Loucy (cell line): ENCODE results near the gene C6orf163.

Source experiments
- H2AFZ ChIP-seq: fragments of 200-600 bp; sonication (generic); 2 replicates; pipeline ENCODE4 v1.6.0; 2016; ENCODE audit warnings: antibody characterized with exemption, mild to moderate bottlenecking, low read length, moderate library complexity
- H3F3A ChIP-seq: fragments of 200-600 bp; 2 replicates; pipeline ENCODE4 v1.6.0; 2016; ENCODE audit warnings: antibody characterized with exemption, low read depth, mild to moderate bottlenecking
- H3K27me3 ChIP-seq: fragments of 200-600 bp; sonication (generic); 2 replicates; pipeline ENCODE4 v1.6.1; 2014; ENCODE audit warnings: low read length, mild to moderate bottlenecking; ENCODE audit not compliant: insufficient read depth, poor library complexity, severe bottlenecking
- H3K36me3 ChIP-seq: fragments of 200-600 bp; sonication (generic); 2 replicates; pipeline ENCODE4 v1.6.1; 2016; ENCODE audit warnings: low read length; ENCODE audit not compliant: insufficient read depth
- H3K4me1 ChIP-seq: fragments of 200-600 bp; sonication (generic); 2 replicates; pipeline ENCODE4 v1.5.1; 2014; ENCODE audit warnings: low read length, mild to moderate bottlenecking; ENCODE audit not compliant: insufficient read depth, poor library complexity, severe bottlenecking
- H3K4me2 ChIP-seq: fragments of 200-600 bp; sonication (generic); 2 replicates; pipeline ENCODE4 v1.6.0; 2014; ENCODE audit warnings: antibody characterized with exemption, low read length, low read depth, mild to moderate bottlenecking; ENCODE audit not compliant: poor library complexity, severe bottlenecking
- H3K4me3 ChIP-seq: fragments of 200-600 bp; sonication (generic); 2 replicates; pipeline ENCODE4 v1.5.1; 2014; ENCODE audit warnings: low read length, mild to moderate bottlenecking, mixed read lengths; ENCODE audit not compliant: poor library complexity, severe bottlenecking
- H3K79me2 ChIP-seq: fragments of 200-600 bp; sonication (generic); 2 replicates; pipeline ENCODE4 v1.6.1; 2014; ENCODE audit warnings: low read length; ENCODE audit not compliant: insufficient read depth
- H3K9ac ChIP-seq: fragments of 200-600 bp; sonication (generic); 2 replicates; pipeline ENCODE4 v1.6.0; 2014; ENCODE audit warnings: mild to moderate bottlenecking, low read depth, low read length, moderate library complexity; ENCODE audit not compliant: poor library complexity, severe bottlenecking
- H3K9me2 ChIP-seq: fragments of 200-600 bp; sonication (generic); replicated peaks from 2 replicates; pipeline ENCODE4 v1.6.1; 2016; ENCODE audit warnings: low read depth, low read length, mixed read lengths
- H3K9me3 ChIP-seq: fragments of 200-600 bp; sonication (generic); 2 replicates; pipeline ENCODE4 v1.6.1; 2014; ENCODE audit warnings: mild to moderate bottlenecking, antibody characterized with exemption, low read length, low read depth; ENCODE audit not compliant: insufficient read depth
- H4K20me1 ChIP-seq: fragments of 200-600 bp; sonication (generic); 2 replicates; pipeline ENCODE4 v1.6.0; 2014; ENCODE audit warnings: antibody characterized with exemption, low read length, mild to moderate bottlenecking; ENCODE audit not compliant: insufficient read depth, poor library complexity, severe bottlenecking
- EZH2phosphoT487 ChIP-seq: fragments of 200-600 bp; IDR thresholded peaks from 2 replicates; pipeline ENCODE4 v1.6.1; 2018; ENCODE audit warnings: antibody characterized with exemption, mild to moderate bottlenecking, moderate library complexity, borderline replicate concordance
- TF ChIP-seq, protein P1 (sequence below): fragments of 200-600 bp; sonication (generic); conservative IDR thresholded peaks from 2 replicates; pipeline ENCODE4 v1.5.1; 2014; ENCODE audit warnings: mild to moderate bottlenecking, antibody characterized with exemption, low read length

Gene C6orf163

GRCh38 chr6:87333033-87333432 lies 11.6 kb upstream of the C6orf163 start:
- no peak for TF ChIP-seq EZH2phosphoT487
- TF ChIP-seq, protein P1, sequence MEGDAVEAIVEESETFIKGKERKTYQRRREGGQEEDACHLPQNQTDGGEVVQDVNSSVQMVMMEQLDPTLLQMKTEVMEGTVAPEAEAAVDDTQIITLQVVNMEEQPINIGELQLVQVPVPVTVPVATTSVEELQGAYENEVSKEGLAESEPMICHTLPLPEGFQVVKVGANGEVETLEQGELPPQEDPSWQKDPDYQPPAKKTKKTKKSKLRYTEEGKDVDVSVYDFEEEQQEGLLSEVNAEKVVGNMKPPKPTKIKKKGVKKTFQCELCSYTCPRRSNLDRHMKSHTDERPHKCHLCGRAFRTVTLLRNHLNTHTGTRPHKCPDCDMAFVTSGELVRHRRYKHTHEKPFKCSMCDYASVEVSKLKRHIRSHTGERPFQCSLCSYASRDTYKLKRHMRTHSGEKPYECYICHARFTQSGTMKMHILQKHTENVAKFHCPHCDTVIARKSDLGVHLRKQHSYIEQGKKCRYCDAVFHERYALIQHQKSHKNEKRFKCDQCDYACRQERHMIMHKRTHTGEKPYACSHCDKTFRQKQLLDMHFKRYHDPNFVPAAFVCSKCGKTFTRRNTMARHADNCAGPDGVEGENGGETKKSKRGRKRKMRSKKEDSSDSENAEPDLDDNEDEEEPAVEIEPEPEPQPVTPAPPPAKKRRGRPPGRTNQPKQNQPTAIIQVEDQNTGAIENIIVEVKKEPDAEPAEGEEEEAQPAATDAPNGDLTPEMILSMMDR = no peak
- H3K4me2 ChIP-seq = no peak overlapping the region
- peaks cover 11% of the 10 kb centered on the region for H3K4me1 ChIP-seq
- no peaks in the 10 kb centered on the region for H3K9me2 ChIP-seq
- H3K9me3 ChIP-seq = 0 out of 2 replicates have a peak, but pooled peaks cover 4% of the 10 kb centered on the region
- H3K79me2 ChIP-seq = peaks cover 8% of the 10 kb centered on the region; the same call in 1 of the 2 replicates
- H3K9ac ChIP-seq = no peak overlapping the region
- no peaks in the 10 kb centered on the region for H3K27me3 ChIP-seq
- 0 out of 2 replicates have a peak, but pooled peaks cover 8% of the 10 kb centered on the region for H3K36me3 ChIP-seq
- H3F3A ChIP-seq = no peaks in the 10 kb centered on the region
- no peak overlapping the region for H2AFZ ChIP-seq
- H4K20me1 ChIP-seq = peaks cover 5% of the 10 kb centered on the region
- no peak overlapping the region for H3K4me3 ChIP-seq

DNA sequence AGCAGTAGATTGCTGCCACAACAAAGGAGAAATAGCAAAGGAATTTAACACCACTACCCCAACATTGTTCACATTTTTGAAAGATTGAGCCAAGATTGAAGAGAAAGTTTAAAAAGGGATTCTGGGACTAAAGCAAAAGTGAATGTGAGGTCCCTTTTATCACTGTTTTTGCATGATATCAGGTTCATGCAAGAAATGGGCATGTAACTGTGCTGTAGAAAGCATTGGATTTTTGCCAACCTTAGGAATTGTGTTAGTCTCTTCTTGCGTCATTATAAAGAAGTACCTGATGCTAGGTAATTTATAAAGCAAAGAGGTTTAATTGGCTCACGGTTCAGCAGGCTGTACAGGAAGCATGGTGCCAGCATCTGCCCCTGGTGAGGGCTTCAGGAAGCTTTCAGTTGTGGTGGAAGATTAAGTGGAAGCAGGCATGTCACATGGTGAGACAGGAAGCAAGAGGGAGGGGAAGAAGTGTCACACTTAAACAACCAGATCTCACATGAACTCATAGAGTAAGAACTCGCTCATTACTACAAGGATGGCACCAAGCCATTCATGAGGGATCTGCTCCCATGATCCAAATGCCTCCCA lies 10.9 kb upstream of the C6orf163 start:
- peaks cover 5% of the 10 kb centered on the region for H4K20me1 ChIP-seq
- H3K4me3 ChIP-seq = no peak overlapping the region
- no peaks in the 10 kb centered on the region for H3F3A ChIP-seq
- no peaks in the 10 kb centered on the region for H3K27me3 ChIP-seq
- H3K9me3 ChIP-seq = 0 out of 2 replicates have a peak, but pooled peaks cover 4% of the 10 kb centered on the region
- H3K9ac ChIP-seq = no peak overlapping the region
- H3K4me1 ChIP-seq = peaks cover 11% of the 10 kb centered on the region
- TF ChIP-seq, protein P1 = no peak
- TF ChIP-seq EZH2phosphoT487 = no peak
- H2AFZ ChIP-seq = no peak overlapping the region
- 0 out of 2 replicates have a peak, but pooled peaks cover 8% of the 10 kb centered on the region for H3K36me3 ChIP-seq
- peaks cover 8% of the 10 kb centered on the region; the same call in 1 of the 2 replicates for H3K79me2 ChIP-seq
- H3K4me2 ChIP-seq = peak overlapping the region; percentile 31
- no peaks in the 10 kb centered on the region for H3K9me2 ChIP-seq

DNA sequence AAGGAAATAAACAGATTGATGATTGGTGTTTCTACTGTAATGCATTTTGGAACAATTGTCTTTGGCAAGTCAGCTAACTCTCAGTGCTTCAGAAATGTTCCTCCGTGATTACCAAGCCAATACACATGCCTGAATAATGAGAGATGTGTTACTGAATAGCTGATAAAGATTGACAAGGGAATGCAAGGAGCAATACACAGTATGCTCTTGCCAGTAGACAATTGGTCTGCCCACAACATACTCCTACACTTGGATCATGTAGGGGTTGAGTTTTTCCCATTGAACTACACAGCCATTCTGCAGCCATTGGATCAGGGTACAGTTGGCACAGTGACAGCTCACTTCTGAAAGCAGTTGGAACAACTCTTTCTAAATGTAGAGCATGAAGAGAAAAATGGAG lies 9.9 kb upstream of the C6orf163 start:
- no peak overlapping the region for H3K9ac ChIP-seq
- H3K4me2 ChIP-seq = no peak overlapping the region
- H3K79me2 ChIP-seq = peaks cover 8% of the 10 kb centered on the region; the same call in 1 of the 2 replicates
- TF ChIP-seq, protein P1 = no peak
- H3K4me1 ChIP-seq = peaks cover 11% of the 10 kb centered on the region
- H3K9me3 ChIP-seq = 0 out of 2 replicates have a peak, but pooled peaks cover 4% of the 10 kb centered on the region
- no peaks in the 10 kb centered on the region for H3K9me2 ChIP-seq
- H3K36me3 ChIP-seq = 0 out of 2 replicates have a peak, but pooled peaks cover 8% of the 10 kb centered on the region
- H2AFZ ChIP-seq = no peak overlapping the region
- peaks cover 5% of the 10 kb centered on the region for H4K20me1 ChIP-seq
- H3F3A ChIP-seq = no peaks in the 10 kb centered on the region
- H3K4me3 ChIP-seq = no peak overlapping the region
- no peaks in the 10 kb centered on the region for H3K27me3 ChIP-seq
